HTR-8/SVneo (cell line): Measurements from ENCODE around the gene GET4.
A peak's percentile ranks its signal among the peaks of the same experiment; 100 is the strongest.
"Not testable (repeated sequence)": the region's sequence is repeated elsewhere in the genome, so short reads cannot be mapped to it uniquely, and the experiment has no call there.

Source experiments
- DNase-seq: peaks from one replicate; pipeline ENCODE4 v3.0.0; 2011; ENCODE audit warnings: low spot score, mixed read lengths; ENCODE audit not compliant: insufficient read length
- FAIRE-seq: peaks from 2 replicates; lab custom pipeline; 2011; peaks lifted over from hg19 to GRCh38; lab: Jason Lieb, UNC

GET4 gene

GRCh38 chr7:867406-868188 lies 8.8 kb upstream of the GET4 start:
- no peak for FAIRE-seq
- DNase-seq = no peak

- peak; percentile 81 for FAIRE-seq
- no peak for DNase-seq
These were observed 8.2 kb upstream of the GET4 start for GRCh38 chr7:868189-868486.

DNA sequence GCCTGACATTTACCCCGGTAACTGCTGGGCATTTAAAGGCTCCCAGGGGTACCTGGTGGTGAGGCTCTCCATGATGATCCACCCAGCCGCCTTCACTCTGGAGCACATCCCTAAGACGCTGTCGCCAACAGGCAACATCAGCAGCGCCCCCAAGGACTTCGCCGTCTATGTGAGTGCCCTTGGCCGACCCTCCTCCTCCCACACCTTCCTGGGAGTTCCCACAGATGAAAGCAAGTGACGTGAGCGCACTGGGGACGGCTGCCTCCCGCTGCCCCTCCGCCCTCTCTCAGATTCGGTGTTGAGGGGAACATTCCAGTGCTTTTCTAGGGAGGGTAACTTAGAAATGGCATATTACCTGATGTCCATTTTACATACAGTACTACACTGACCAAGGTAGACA lies 7.0 kb upstream of the GET4 start:
- no peak for FAIRE-seq
- no peak for DNase-seq

DNA sequence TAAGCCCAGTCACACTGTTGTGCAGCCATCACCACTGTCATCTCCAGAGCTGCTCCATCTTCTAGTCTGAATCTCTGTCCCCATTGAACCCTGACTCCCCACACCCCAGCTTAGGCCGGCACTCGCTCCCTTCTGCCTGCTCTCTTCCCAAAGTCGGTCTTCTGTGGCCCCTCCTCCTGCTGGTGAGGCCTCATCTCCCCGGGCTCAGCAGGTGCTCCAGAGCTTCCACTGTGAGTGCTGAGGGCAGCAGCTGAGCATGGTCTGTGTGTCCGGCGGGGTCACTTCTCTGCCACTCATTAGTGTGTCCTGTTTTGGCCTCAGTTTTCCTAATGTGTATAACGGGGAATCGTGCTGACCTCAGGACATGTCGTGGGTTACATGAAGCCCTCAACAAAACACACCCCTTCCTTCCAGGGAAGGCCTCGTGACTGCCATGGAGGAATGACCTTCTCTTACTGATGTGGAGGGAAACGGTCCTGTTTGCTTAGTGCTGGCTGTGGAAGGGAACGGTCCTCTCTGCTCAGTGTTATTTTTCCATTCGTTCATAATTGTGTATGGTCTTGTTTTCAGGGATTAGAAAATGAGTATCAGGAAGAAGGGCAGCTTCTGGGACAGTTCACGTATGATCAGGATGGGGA lies 4.3 kb upstream of the GET4 start:
- DNase-seq (no peak), FAIRE-seq (no peak)

- not testable (repeated sequence) for FAIRE-seq
These were observed 3.7 kb upstream of the GET4 start for GRCh38 chr7:872685-873084.

DNA sequence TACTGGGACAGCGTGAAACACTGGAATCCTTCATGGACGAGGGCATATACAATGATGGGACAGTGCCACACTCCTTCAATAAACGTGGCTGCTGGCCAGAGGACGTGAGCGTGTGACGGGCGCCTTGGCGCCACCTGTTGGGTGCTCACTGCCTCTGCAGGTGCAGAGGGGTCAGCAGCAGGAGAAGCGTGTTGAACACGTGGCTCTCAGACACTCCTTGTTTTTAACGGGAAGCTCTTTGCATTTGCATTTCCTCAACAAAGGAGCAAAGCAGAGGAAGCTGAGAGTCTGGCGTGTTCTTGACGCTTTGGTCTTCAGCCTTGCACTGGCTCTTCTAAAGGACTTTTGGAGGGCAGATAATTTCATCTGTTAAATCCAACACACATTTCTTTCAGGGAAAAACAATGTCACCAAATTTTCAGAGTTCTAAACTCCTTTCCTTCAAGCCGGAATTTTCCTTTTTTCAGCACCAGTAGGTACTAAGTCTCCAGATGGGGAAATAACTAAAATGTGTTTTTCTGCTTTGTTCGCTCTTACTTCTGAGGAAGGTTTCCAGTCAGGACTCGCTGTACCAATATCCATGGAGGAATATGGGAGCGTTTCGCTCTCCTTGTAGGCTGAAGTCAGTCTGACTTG lies 2.9 kb upstream of the GET4 start:
- DNase-seq (peak; percentile 97), FAIRE-seq (peak; percentile 52)

More at GRCh38 chr7:872685-873084, 3.7 kb upstream of the GET4 start:
- DNase-seq = not testable (repeated sequence)

DNA sequence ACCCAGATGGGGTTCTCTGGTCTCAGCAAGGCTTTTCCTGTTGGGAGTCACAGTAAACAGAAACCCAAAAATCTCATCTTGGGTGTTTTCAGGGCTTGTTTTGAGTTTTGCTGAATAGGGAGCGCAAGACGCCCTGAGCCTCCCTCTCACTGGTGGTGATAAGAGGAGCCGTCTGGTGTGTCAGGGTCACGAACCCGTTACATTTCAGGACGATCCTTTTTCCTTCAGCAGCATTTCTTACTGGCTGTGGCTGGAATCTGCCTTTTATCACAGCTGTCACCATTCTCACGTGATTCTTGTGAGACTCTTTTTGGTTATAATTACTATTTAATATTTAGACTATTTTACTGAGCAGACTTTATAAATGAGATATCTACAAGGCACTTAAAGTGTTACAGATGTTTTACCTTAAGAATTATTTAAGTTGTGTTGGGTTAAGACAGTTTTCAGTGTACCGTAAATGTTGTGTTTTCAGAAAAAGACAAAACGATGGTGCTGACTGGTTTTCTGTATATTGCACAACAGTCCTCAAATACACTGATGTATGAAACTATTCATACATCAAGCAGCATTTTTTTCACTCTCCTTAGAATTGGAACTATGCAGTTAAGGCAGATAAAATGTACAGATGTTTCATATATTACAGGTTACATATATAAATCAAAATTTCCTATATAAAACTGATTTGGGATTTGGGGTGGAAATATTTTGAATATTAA lies 2.2 kb upstream of the GET4 start:
- FAIRE-seq (no peak), DNase-seq (no peak)

DNA sequence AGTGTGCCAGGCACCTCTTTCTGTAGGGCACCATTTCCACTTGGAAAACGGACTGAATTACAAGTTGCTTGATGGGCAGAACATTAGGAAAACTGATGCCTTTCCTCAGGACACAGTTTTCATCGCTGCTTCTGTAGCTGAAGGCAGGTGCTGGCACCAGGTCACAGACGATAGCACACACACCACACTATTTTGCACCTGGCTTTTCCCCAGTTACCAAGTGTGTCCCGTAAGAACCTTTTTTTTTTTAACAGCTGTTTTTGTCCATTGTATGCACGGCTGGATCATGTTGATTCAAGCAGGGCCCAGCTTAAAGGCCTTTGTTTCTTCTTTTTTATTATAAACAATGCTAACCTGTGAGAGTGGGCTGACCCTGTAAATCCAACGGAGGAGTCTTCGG lies 1.3 kb upstream of the GET4 start:
- FAIRE-seq (no peak), DNase-seq (no peak)

DNA sequence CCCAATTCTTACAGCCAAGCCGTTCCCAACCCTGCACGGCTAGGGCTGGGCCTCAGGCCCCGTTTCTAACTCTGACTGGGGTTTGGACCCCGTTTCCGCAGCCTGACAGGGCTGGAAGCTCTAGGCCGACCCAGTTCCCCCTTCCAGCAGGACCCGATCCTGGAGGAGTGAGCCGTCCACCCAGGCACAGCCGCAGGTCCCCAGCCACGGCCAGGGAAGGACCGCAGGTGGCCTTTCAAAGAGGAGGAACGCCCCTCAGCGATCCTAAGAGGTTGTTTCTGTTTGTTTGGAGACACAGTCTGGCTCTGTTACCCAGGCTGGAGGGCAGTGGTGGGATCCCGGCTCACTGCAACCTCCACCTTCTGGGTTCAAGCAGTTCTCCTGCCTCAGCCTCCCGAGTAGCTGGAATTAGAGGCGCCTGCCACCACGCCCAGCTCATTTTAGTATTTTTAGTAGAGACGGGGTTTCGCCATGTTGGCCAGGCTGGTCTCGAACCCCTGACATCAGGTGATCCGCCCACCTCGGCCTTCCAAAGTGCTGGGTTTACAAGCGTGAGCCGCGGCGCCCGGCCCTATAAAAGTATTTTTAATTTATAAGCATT lies 778 bp upstream of the GET4 start:
- DNase-seq (no peak), FAIRE-seq (no peak)

DNA sequence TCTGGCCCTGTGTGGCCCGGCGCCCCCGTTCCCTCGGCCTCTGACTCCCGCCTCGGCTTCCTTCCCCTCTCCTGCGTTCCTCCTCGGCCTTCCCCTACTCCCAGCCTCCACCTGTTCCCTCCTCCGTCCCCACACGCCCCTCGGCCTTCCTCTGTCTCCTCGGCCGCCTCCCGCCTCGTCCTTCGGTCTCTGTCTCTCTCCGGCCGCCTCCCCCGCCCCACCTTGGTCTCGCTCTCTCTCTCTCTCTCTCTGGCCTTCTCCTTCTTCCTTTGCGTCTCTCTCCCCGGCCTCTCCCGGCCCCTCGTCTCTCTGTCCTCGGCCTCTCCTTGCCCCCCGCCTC lies 588 bp downstream of the GET4 start:
- FAIRE-seq (no peak), DNase-seq (no peak)

GRCh38 chr7:877312-878232 lies 1.2 kb downstream of the GET4 start:
- DNase-seq = no peak
- no peak for FAIRE-seq

DNA sequence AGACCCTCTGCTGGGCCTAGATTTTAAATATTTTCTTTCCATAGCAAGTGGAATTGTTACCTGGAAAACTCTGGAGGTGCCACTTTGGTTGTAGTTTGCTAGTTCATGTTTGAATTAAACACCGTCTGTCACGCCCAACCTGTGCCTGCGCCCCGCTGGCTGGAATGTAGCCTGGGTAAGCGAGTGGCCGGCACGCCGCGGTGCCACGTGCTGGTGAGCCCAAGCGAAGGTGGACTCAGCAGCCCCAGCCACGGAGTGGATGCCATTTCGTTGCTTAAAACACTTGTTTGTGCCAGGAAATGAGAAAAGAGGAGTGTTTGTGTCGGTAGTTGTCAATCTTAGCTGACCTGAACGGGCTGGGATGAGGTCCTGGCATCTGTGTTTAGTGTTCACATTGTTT lies 2.7 kb downstream of the GET4 start:
- no peak for DNase-seq
- FAIRE-seq = no peak

DNA sequence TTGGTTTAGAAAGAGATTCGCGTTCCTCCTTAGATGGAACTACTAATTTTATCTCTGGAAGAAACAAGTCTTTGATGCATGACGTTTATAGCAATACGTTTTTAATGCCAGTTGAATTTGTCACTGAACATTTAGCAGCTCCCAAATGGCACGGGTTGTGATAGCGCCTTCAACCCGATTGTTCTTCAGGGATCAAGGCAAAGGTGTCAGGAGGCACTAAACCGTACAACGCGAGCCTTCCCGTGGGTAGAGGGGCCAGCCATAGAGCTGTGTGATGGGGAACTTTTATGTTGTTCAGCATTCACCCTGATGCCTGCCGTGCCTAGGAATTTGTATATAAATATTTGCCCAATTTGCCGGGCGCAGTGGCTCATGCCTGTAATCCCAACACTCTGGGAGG lies 3.4 kb downstream of the GET4 start:
- DNase-seq = no peak
- FAIRE-seq = no peak

DNA sequence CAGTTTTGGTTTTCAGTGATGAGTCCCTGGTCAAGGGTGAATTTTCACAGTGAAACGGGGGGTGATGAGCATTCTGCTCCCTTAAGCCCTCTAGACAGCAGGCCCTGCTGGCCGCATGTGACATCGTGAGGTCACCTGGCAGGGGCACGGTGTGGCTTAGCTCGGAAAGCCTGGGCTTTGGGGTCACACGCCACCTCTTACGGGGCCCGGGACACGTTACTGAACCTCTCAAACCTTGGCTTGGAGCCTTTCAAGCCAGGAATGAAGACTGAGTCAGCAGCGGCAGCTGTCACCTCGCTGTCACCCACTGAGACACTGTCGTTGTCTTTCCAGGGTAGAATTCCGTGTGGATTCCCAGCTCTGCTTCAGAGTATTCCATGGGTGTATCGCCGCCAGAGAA lies 4.1 kb downstream of the GET4 start:
- DNase-seq = no peak
- no peak for FAIRE-seq

DNA sequence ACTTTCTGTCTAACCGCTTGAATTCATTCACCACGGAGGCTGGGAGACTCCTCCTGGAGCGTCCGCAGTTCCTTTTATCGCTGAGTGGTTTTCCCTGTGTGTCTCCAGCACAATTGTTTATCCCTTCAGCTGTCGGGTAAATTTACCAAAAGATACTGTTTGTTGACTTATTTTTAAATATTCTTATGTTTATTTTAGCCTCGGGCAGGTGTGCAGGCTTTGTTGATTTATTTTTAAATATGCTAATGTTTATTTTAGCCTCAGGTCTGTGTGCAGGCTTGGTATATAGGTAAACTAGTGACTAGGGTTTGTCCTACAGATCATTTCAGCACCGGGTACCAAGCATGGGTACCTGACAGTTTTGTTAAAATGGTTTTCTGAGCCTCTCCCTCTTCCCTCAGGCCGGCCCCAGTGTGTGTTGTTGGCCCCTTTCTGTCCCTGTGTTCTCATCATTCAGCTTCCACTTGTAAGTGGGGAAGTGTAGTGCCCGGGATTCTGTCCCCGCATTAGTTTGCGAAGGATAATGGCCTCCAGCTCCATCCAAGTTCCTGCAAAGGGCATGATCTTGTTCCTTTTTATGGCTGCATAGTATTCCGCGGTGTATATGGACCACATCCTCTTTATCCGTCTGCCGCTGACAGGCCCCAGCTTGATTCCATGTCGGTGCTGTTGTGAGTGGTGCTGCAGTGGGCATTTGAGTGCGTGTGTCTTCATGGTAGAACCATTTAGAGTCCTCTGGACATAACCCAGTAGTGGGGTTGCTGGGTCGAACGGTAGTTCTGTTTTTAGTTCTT lies 5.3 kb downstream of the GET4 start:
- FAIRE-seq (no peak), DNase-seq (no peak)

DNA sequence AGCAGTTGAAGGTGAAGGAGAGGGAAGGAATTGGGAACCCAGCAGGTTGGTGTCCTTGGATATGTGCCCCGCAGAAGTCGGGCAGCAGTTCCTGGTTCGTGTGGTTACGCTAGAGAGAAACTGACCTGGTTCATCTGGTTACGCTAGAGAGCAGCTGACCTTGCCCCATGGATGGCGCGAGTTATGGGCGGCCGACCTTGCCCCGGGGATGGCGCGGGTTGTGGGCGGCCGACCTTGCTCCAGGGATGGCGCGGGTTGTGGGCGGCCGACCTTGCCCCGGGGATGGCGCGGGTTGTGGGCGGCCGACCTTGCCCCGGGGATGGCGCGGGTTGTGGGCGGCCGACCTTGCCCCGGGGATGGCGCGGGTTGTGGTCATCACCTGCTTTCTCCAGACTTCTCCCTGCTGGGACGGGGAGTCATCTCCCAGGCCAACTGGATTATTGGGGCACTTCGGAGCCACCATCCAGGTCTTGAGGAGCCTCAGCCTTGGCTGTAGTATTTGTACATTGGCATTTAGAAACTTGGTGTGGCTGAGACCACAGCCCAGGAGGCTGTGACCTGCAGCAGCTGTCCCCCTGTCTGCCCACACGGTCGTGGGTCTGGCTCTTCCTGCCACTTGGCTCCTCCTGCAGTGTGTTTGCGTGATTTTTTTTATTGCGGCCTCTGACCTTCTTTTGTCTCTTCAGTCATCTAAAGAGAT lies 6.1 kb downstream of the GET4 start:
- no peak for FAIRE-seq

GRCh38 chr7:883055-884021 lies 7.0 kb downstream of the GET4 start:
- no peak for FAIRE-seq
- DNase-seq = no peak

More for the DNA sequence above, 6.1 kb downstream of the GET4 start:
- no peak for DNase-seq
